Choroid plexus epithelial cell (primary cell): ENCODE data around the gene FOXN4.

ENCODE experiments used
- DNase-seq: peaks from one replicate; pipeline ENCODE4 v3.0.0-alpha.2; 2010; ENCODE audit warnings: low read depth
- H3K4me3 ChIP-seq: 2 replicates; pipeline ENCODE4 v1.5.1; 2011; ENCODE audit warnings: low read depth, mild to moderate bottlenecking, control low read depth, low read length, moderate library complexity
- TF ChIP-seq, protein P1 (sequence below): conservative IDR thresholded peaks from 2 replicates; pipeline ENCODE4 v1.5.1; 2011; ENCODE audit warnings: low read depth, mild to moderate bottlenecking, control low read depth, inconsistent platforms, low read length, moderate library complexity

Gene FOXN4

DNA sequence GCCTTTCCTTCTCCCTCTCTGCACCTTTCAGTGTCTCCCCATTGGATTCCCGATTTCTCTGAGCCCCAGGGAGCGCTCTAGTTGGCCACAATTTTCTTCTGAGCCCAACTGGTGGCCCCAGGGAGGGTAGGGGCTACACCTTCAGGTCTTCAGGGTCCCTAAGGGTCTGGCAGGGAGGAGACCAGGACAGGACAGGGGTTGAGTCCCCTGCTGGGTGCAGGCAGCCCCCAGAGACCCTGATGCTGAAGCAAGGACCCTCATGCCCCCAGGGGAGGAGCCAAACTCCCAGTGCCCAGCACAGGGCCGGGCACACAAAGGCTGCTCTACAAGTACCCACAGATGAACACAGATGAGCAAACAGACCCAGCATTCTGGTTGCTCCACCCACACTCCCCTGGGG is 12.7 kb downstream of the FOXN4 start:
- TF ChIP-seq, protein P1, sequence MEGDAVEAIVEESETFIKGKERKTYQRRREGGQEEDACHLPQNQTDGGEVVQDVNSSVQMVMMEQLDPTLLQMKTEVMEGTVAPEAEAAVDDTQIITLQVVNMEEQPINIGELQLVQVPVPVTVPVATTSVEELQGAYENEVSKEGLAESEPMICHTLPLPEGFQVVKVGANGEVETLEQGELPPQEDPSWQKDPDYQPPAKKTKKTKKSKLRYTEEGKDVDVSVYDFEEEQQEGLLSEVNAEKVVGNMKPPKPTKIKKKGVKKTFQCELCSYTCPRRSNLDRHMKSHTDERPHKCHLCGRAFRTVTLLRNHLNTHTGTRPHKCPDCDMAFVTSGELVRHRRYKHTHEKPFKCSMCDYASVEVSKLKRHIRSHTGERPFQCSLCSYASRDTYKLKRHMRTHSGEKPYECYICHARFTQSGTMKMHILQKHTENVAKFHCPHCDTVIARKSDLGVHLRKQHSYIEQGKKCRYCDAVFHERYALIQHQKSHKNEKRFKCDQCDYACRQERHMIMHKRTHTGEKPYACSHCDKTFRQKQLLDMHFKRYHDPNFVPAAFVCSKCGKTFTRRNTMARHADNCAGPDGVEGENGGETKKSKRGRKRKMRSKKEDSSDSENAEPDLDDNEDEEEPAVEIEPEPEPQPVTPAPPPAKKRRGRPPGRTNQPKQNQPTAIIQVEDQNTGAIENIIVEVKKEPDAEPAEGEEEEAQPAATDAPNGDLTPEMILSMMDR = no peak
- DNase-seq = no peak

DNA sequence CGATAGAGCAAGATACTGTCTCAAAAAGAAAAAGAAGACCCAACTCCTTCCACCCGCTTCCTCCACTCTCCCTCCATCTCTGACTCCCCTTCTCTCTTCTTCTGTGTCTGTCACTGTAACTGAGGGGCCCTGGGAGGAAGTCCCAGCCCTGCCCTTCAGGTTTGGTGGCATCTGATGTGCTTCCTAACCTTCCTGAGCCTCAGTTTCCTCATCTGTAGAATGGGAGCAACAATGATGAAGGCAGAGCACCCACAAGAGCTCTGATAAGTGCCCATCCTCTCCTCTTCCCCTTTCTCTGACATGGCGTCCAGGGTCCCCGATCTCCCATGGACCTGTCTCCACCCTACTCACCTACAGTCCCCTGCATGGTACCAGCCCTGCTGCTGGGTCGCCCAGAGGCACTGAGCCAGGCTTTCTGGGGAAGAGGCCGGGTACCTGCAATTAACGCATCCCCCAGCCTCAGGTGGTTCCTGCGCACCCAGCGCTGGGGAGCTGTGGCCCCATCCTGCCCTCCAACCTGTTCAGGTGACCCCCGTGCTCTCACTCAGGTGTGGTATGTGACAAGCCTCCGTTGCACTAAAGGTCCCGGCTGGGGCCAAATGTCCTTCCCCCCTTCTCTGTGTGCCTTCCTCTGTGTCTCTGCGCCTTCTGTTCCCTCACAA is 13.2 kb downstream of the FOXN4 start:
- no peak for DNase-seq
- TF ChIP-seq, protein P1 = no peak
- H3K4me3 ChIP-seq = no peak overlapping the region

More for the DNA sequence above, 12.7 kb downstream of the FOXN4 start:
- H3K4me3 ChIP-seq = no peak overlapping the region

DNA sequence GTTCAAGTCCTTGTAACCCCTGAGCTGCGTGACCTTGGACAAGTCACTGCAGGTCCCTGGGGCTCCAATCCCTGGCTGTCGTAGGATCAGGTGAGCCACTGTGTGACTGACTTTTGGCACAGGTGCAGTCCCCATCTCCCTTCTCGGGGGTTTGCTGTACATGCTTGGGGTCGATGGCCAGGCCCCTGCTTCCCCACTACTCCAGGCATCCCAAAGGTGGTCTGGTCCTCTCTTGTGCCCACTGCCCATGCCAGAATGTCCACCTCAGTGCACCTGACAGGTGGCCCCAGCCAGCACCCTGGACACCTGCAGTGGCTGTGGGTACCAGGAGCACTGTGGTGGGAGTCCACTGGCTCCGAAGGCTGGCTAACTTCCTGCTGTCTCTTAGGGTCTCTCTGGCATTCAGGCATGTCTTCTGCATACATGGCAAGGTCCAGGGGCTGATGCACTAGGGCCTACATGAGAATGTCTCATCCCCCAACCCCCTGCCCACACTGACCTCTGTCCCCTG is 14.7 kb downstream of the FOXN4 start:
- H3K4me3 ChIP-seq = no peak overlapping the region
- DNase-seq = no peak
- TF ChIP-seq, protein P1 = no peak

DNA sequence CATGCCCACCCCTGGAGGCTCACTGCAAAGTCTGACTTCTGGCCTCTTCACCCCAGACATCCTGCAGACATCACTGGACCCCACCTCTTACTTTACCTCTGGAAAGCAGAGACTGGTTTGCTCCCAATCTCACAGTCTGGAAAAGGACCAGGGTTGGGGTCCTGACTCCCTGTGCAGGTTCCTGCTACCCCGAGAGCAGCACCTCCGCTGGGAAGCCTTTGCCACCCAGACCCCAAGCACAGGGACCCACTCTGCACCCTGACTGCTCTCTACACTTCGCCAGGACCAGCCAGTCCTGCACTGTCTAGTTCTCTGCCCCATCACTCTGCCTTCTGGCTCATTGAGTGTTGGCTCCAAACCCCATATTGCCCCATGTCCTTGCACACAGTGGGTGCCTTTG is 16.0 kb downstream of the FOXN4 start:
- no peak for DNase-seq
- TF ChIP-seq, protein P1 = no peak
- H3K4me3 ChIP-seq = no peak overlapping the region

DNA sequence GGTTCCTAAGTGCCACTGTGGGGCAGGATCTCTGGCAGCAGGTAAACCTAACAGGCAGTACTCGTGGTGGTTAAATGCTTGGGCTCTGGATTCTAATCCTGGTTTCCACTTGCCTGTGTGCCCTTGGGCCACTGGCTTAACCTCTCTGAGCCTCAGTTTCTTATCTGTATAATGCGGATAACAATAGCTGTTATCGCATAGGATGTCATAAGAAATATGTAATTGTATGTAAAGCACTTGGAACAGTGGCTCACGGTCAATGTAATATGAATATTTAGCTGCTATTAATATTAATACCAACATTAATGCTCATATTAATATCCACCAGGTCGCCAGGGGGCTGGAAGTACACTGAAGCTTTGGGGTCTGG is 16.8 kb downstream of the FOXN4 start:
- TF ChIP-seq, protein P1 = no peak
- DNase-seq = no peak

DNA sequence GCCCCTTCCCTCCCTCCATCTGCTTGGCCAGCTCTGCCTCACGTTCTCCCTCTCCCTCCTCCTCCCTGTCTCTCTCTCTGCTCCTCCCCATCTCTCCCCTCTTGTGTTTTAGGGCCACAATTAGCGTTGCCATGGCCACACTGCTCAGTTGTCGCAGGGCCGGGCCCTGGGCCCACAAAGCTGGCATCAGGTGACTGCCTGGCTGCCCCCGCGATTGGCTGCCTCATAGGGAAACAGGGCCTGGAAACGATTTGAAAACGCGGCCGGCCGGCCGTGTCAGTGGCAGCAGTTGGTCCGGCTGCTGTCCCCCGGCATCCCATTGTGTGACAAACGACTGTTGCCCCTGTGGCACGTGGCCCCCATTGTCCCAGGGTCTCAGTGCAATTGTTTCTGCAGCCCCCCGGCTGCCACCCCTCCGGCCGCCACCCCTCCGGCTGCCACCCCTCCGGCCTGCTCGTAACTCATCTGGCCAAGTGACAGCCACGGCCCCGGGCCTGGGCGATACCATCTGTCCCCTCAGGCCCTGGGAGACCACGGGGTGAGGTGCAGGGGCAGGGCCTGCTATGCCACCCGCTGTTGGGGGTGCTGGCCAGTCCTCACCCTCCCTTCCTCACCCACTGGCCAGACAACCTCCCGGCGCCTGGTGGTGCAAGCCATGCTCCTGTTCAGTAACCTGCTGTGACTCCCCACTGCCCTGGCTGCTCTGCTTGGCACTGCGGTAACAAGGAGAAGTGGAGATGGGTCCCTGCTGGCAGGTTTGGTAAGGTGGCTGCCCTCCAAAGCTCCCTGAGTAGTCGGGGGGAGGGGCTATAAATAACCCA is 17.4 kb downstream of the FOXN4 start:
- TF ChIP-seq, protein P1 = no peak
- DNase-seq = peak; percentile 12
- no peak overlapping the region for H3K4me3 ChIP-seq

More for the DNA sequence above, 16.8 kb downstream of the FOXN4 start:
- H3K4me3 ChIP-seq = no peak overlapping the region
